GM12865 (cell line): ENCODE results near the gene PAK1.

Experiments
- DNase-seq: peaks from one replicate; pipeline ENCODE4 v3.0.0; 2010; ENCODE audit warnings: low read depth
- H3K4me3 ChIP-seq: 2 replicates; pipeline ENCODE4 v1.5.1; 2011; ENCODE audit warnings: mild to moderate bottlenecking, low read depth, low read length, control low read depth
- CTCF ChIP-seq: IDR thresholded peaks from 2 replicates; pipeline ENCODE4 v1.5.1; 2011; ENCODE audit warnings: low read length, control low read depth, low read depth, inconsistent platforms; ENCODE audit not compliant: insufficient read depth; ENCODE audit errors: missing control alignments

The PAK1 gene

DNA sequence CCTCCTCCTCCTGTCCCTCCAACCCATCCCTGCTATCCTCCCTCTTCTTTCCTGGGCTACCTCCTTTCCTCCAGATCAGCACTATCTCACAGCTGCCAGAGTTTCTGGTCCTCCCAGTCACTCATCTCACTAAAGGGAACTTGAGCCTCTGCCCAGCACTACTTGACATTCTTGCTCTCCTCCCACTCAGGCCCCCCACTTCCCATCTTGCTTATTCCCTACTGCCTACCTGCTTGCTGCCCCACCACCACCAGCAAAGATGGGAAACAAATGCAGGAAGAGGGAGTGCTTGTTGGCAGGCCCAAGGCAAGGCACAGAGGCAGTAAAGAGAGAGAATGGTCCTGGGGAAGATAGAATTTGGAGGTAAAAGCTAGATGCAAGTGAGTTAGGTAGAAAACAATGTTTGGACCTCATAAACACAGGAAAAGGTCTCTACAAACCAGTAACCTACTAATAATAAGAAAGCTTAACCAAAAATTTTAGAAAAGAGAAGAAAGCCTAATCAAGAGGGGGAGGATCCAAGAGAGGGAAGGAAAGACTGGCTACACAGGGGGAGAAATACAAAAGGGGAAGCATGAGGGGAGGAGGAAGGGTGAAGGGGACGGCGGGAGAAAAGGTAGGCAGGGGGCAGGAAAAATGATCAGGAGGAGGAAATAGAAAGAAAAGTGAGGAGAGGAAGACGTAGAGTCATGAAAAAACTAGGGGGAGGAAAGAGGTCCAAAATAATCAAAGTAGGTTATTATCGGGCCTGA lies 63.6 kb downstream of the PAK1 start:
- H3K4me3 ChIP-seq, result peak overlapping the region; percentile 70
- DNase-seq, result no peak
- no peak for TF ChIP-seq CTCF

DNA sequence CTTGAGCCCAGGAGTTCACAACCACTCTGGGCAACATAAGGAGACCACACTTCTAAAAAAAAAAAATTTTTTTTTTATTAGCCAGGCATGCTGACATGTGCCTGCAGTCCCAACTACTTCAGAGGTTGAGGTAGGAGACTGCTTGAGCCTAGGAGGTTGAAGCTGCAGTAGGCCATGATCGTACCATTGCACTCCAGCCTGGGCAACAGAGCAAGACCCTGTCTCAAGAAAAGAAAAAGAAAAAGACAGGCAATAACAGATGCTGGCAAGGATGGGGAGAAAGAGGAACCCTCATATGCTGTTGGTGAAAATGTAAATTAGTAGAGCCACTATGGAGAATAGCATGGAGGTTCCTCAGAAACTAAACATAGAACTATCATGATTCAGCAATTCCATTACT lies 64.8 kb downstream of the PAK1 start:
- no peak for DNase-seq
- no peak overlapping the region for H3K4me3 ChIP-seq
- TF ChIP-seq CTCF, result no peak

DNA sequence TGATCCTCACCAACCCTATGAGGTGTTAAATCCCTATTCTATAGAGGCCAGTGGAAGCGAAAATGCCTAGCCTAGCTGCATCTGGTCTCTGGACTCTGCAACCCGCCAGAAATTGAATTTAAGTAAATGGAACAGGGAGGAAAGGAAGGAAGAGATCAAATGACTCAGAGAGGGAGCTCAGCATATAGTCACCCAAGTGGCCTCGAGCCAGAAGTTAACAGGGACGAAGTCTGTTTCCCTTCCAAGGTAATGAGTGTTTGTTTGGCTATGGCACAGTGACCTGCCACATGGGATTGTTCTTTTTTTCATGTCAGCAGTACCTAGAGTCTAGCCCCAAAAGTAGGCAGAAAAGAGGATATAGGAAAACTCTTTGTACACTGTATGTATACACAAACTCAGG lies 66.3 kb downstream of the PAK1 start:
- TF ChIP-seq CTCF, result no peak
- H3K4me3 ChIP-seq, result no peak overlapping the region
- no peak for DNase-seq

DNA sequence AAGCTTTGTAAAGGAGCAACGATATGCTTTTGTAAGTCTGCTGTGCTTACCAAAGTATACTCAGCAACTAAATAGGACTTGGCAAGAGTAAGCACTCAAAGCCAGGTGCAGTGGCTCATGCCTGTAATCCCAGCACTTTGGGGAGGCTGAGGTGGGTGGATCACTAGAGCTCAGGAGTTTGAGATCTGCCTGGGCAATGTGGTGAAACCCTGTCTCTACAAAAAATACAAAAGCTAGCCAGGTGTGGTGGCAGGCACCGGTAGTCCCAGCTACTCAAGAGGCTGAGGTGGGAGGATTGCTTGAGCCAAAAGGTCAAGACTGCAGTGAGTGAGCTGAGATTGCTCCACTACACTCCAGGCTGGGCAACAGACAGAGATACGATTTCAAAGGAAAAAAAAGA lies 67.5 kb downstream of the PAK1 start:
- H3K4me3 ChIP-seq, result no peak overlapping the region
- TF ChIP-seq CTCF, result no peak
- no peak for DNase-seq

DNA sequence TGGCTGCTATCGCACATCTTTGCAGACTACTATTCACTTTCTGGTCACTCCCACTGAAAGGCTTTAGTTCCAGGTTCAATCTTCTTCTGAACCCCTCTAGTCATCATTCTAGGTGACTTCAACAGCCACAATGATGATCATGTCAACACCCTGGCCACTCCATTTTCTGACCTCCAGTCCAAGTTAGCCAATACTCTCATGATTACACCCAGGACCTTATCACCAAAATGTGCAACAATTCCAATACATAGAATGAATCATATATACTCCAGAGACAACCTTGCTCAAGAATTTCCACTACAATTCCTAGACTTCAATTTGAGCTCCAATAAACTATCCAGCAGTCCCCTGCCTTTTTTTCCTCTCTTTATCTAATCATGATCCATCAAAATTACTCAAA lies 70.7 kb downstream of the PAK1 start:
- DNase-seq, result no peak
- H3K4me3 ChIP-seq, result no peak overlapping the region
- no peak for TF ChIP-seq CTCF

GRCh38 chr11:77402218-77402556 lies 71.7 kb downstream of the PAK1 start:
- no peak overlapping the region for H3K4me3 ChIP-seq
- no peak for DNase-seq
- no peak for TF ChIP-seq CTCF

DNA sequence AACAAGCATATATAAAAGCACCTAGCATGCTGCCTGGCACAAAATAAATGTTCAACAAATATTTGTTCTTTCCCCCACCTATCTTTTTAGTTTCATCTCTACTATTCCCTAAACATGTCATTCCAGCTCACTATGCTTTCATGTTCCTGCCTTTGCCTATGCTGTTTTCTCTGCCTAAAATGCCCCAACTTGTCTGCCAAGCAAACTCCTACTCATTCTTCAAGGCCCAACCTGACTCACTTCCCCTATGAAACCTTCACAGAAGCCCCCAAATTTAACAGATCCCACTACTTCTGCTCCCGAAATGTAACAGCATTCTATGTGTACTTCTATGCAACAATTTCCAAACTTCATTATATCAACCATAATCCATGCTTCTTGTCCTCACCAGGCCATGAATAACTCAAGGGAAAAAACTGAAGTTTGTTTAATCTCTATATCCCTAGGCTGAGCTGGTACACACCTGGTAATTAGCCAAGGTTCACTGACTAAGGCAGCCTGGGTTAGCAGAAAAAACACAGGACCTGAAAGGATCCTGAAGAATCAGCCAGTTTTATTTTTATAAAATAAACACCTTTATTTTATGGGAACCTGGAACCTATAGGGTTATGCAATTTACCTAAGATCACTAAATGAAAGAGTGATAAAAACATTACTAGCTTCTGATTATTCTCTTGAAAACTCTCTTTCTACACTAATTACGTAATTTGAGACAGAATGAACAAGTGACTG lies 72.2 kb downstream of the PAK1 start:
- no peak for DNase-seq
- H3K4me3 ChIP-seq, result no peak overlapping the region
- no peak for TF ChIP-seq CTCF
